A549 (cell line): ENCODE measurements around the gene PLLP. TPM values are rescaled to one million over a fixed set of nuclear protein-coding genes. Genes with fewer than 3 reads are reported as not detected.
A peak's percentile ranks its signal among the peaks of the same experiment; 100 is the strongest.

Experiments used
- ATAC-seq, 2 experiments: fragments of 200-7000 bp in 1 of 2; fragments of >200 bp in 1 of 2; cut with Nextera tagmentation in 1 of 2; cut with Tn5 transposase in 1 of 2; 3 replicates each; pipeline versions ENCODE4 v1.8.0 to v1.9.1; 2018 to 2020; ENCODE audit warnings: mild to moderate bottlenecking in 1 of 2, moderate library complexity in 1 of 2
- CTCF ChIA-PET: fragments of 300-600 bp; sonication (Branson Sonifier 250); formaldehyde crosslinking; extraction: SDS; loops from one replicate; lab custom pipeline; 2021; ENCODE audit warnings: antibody characterized with exemption, inconsistent platforms; lab: Yijun Ruan, JAX
- POLR2A ChIA-PET: fragments of 350-600 bp; formaldehyde crosslinking; extraction: SDS; loops from one replicate; lab custom pipeline; 2021; ENCODE audit warnings: antibody characterized with exemption, inconsistent platforms; lab: Yijun Ruan, JAX
- DNase-seq, 2 experiments: peaks; one replicate each; pipeline versions ENCODE4 v3.0.0 to v3.0.0-alpha.2; 2011 to 2016; ENCODE audit warnings: low read depth in 1 of 2, low spot score in 1 of 2
- FAIRE-seq: peaks from 2 replicates; lab custom pipeline; 2011; peaks lifted over from hg19 to GRCh38; lab: Jason Lieb, UNC
- H3K27ac ChIP-seq, 2 experiments: fragments of >200 bp; sonication (Bioruptor Twin); formaldehyde crosslinking; 3 replicates each; pipeline ENCODE4 v1.5.1; 2016 to 2017
- H3K4me1 ChIP-seq: fragments of >200 bp; sonication (Bioruptor Twin); formaldehyde crosslinking; 3 replicates; pipeline ENCODE4 v1.6.1; 2016
- H3K4me2 ChIP-seq: fragments of >200 bp; sonication (Bioruptor Twin); formaldehyde crosslinking; 3 replicates; pipeline ENCODE4 v1.6.1; 2016
- H3K4me3 ChIP-seq: fragments of >200 bp; sonication (Bioruptor Twin); formaldehyde crosslinking; 3 replicates; pipeline ENCODE4 v1.5.1; 2016
- H3K9me3 ChIP-seq: fragments of >200 bp; sonication (Bioruptor Twin); formaldehyde crosslinking; 3 replicates; pipeline ENCODE4 v1.6.1; 2016
- CEBPB ChIP-seq, 2 experiments: fragments of >200 bp in 1 of 2; sonication (Bioruptor Twin) in 1 of 2; formaldehyde crosslinking in 1 of 2; IDR thresholded peaks; 2 replicates each; pipeline ENCODE4 v1.6.1; 2012 to 2016
- CHD2 ChIP-seq: fragments of 150-350 bp; IDR thresholded peaks from 2 replicates; pipeline ENCODE4 v1.6.1; 2014; ENCODE audit warnings: low read length; ENCODE audit not compliant: partially characterized antibody
- EHF ChIP-seq: fragments of 250-450 bp; sonication (Bioruptor Pico); IDR thresholded peaks from 2 replicates; pipeline ENCODE4 v1.5.0; 2020; ENCODE audit warnings: mild to moderate bottlenecking
- ESRRA ChIP-seq: fragments of 150-350 bp; IDR thresholded peaks from 2 replicates; pipeline ENCODE4 v1.6.1; 2014; ENCODE audit warnings: mild to moderate bottlenecking, low read length, borderline replicate concordance
- FOSB ChIP-seq: fragments of 250-450 bp; sonication (Bioruptor Pico); IDR thresholded peaks from 2 replicates; pipeline ENCODE4 v1.5.0; 2020; ENCODE audit warnings: mild to moderate bottlenecking, moderate library complexity
- HDAC2 ChIP-seq: fragments of 200-600 bp; sonication (generic); IDR thresholded peaks from 2 replicates; pipeline ENCODE4 v1.6.1; 2016
- HOXB13 ChIP-seq: fragments of 250-450 bp; sonication (Bioruptor Pico); IDR thresholded peaks from 2 replicates; pipeline ENCODE4 v1.5.0; 2020; ENCODE audit warnings: low read depth, mild to moderate bottlenecking, moderate library complexity
- JUNB ChIP-seq: fragments of >200 bp; sonication (Bioruptor Twin); formaldehyde crosslinking; IDR thresholded peaks from 2 replicates; pipeline ENCODE4 v1.6.1; 2016
- MAZ ChIP-seq: fragments of 150-350 bp; IDR thresholded peaks from 2 replicates; pipeline ENCODE4 v1.6.1; 2014; ENCODE audit warnings: antibody characterized with exemption, low read depth, low read length, borderline replicate concordance
- NR3C1 ChIP-seq: fragments of >200 bp; sonication (Bioruptor Twin); formaldehyde crosslinking; IDR thresholded peaks from 3 replicates; pipeline ENCODE4 v1.6.1; 2017
- PHF8 ChIP-seq: fragments of 200-600 bp; sonication (generic); IDR thresholded peaks from 2 replicates; pipeline ENCODE4 v1.6.1; 2016; ENCODE audit warnings: low read depth, mild to moderate bottlenecking, antibody characterized with exemption, moderate library complexity, borderline replicate concordance
- POLR2AphosphoS2 ChIP-seq: conservative IDR thresholded peaks from 2 replicates; pipeline ENCODE4 v1.6.1; 2012; ENCODE audit warnings: low read length, improper control_type of control experiment, inconsistent platforms
- RARB ChIP-seq: fragments of 250-450 bp; sonication (Bioruptor Pico); IDR thresholded peaks from 2 replicates; pipeline ENCODE4 v1.8.0; 2021; ENCODE audit warnings: mild to moderate bottlenecking, moderate library complexity
- RCOR1 ChIP-seq: fragments of 150-350 bp; IDR thresholded peaks from 2 replicates; pipeline ENCODE4 v1.6.1; 2014; ENCODE audit warnings: antibody characterized with exemption, low read length, low read depth
- SREBF2 ChIP-seq: fragments of 450-650 bp; IDR thresholded peaks from 2 replicates; pipeline ENCODE4 v1.6.1; 2014; ENCODE audit warnings: mild to moderate bottlenecking, moderate library complexity
- TFCP2L1 ChIP-seq: fragments of 250-450 bp; sonication (Bioruptor Pico); IDR thresholded peaks from 2 replicates; pipeline ENCODE4 v1.5.0; 2021; ENCODE audit warnings: mild to moderate bottlenecking
- TP53 ChIP-seq: fragments of 250-450 bp; sonication (Bioruptor Pico); IDR thresholded peaks from 2 replicates; pipeline ENCODE4 v1.5.0; 2021; ENCODE audit warnings: mild to moderate bottlenecking, moderate library complexity
- ZC3H11A ChIP-seq: fragments of 450-650 bp; IDR thresholded peaks from 2 replicates; pipeline ENCODE4 v1.6.1; 2014; ENCODE audit warnings: antibody characterized with exemption, mild to moderate bottlenecking
- WGBS: methylation state at CpG from one replicate; pipeline ENCODE4 v1.1.6; 2017; ENCODE audit errors: missing lambda C conversion rate; 5-methylcytosine and 5-hydroxymethylcytosine counted together
- polyA plus RNA-seq, 4 experiments: library from polyadenylated mRNA; depleted of rRNA in 3 of 4; stranded (reverse); fragments of >200 nt; fragmentation: RNase III in 1 of 4; extraction: RNeasy Plus Mini Kit Qiagen cat#74134 plus additional on column Dnase treatment in 1 of 4; gene quantifications; 2 replicates in 3 of 4; 3 replicates in 1 of 4; pipeline ENCODE4 v1.2.3, GENCODE V29; 2011 to 2017
- TF ChIP-seq, protein P1 (sequence below): fragments of >200 bp; sonication (Bioruptor Twin); formaldehyde crosslinking; IDR thresholded peaks from 3 replicates; pipeline ENCODE4 v1.5.1; 2016
- TF ChIP-seq, protein P2 (sequence below): fragments of 200-600 bp; sonication (generic); IDR thresholded peaks from 2 replicates; pipeline ENCODE4 v1.6.1; 2016; ENCODE audit warnings: antibody characterized with exemption, mild to moderate bottlenecking, moderate library complexity
- TF ChIP-seq, protein P3 (sequence below): fragments of 150-350 bp; IDR thresholded peaks from 2 replicates; pipeline ENCODE4 v1.6.1; 2014; ENCODE audit warnings: low read depth, mild to moderate bottlenecking, low read length
- TF ChIP-seq, protein P4 (sequence below): fragments of 250-450 bp; sonication (Bioruptor Pico); IDR thresholded peaks from 2 replicates; pipeline ENCODE4 v1.5.0; 2020; ENCODE audit warnings: low read depth, mild to moderate bottlenecking, moderate library complexity
- TF ChIP-seq, protein P5 (sequence below): fragments of 450-650 bp; IDR thresholded peaks from 2 replicates; pipeline ENCODE4 v1.6.1; 2014; ENCODE audit warnings: antibody characterized with exemption
- TF ChIP-seq, protein P6 (sequence below): fragments of >200 bp; sonication (Bioruptor Twin); formaldehyde crosslinking; IDR thresholded peaks from 2 replicates; pipeline ENCODE4 v1.6.1; 2016

Gene PLLP
- polyA plus RNA-seq, 2 of the 4 experiments (the other 2 are of a cell fraction): 1.8 to 3.3 TPM

DNA sequence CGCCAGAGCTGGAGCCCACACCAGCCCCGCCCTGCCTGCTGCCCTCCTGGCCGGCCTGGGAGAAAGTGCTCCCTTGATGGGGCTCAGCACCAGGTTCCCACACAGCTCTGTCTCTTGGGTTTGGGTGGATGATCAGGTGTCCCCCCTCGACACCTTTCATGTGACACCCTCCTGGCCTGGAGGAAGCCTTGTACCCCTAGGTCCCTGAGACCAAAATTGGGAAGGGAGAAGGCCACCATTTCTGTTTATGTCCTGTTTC, 19.4 kb upstream of the PLLP start:
- ChIA-PET CTCF (interaction anchor here (0.8 to 18.6 kb wide), 7 partner anchors 13 to 219 kb away, joined by 3 to 709 read pairs (median 4); no protein-coding TSS in a partner anchor), POLR2A (interaction anchor here (0.8 to 1.7 kb wide), 3 partner anchors 9 to 158 kb away, joined by 3 to 9 read pairs (median 3); partner anchors contain the start of gene POLR2C)
- DNase-seq (no peak), ATAC-seq (no peak)
- Histone ChIP-seq H3K4me2 (peak overlapping the region; percentile 29), H3K4me3 (no peak overlapping the region), H3K9me3 (no peaks in the 10 kb centered on the region)
- TF ChIP-seq, protein P1, sequence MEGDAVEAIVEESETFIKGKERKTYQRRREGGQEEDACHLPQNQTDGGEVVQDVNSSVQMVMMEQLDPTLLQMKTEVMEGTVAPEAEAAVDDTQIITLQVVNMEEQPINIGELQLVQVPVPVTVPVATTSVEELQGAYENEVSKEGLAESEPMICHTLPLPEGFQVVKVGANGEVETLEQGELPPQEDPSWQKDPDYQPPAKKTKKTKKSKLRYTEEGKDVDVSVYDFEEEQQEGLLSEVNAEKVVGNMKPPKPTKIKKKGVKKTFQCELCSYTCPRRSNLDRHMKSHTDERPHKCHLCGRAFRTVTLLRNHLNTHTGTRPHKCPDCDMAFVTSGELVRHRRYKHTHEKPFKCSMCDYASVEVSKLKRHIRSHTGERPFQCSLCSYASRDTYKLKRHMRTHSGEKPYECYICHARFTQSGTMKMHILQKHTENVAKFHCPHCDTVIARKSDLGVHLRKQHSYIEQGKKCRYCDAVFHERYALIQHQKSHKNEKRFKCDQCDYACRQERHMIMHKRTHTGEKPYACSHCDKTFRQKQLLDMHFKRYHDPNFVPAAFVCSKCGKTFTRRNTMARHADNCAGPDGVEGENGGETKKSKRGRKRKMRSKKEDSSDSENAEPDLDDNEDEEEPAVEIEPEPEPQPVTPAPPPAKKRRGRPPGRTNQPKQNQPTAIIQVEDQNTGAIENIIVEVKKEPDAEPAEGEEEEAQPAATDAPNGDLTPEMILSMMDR: no peak
- no peak for TF ChIP-seq RCOR1
- no peak for TF ChIP-seq RARB (CRISPR knock-in tag)
- TF ChIP-seq TFCP2L1 (CRISPR knock-in tag): no peak
- TF ChIP-seq, protein P2, sequence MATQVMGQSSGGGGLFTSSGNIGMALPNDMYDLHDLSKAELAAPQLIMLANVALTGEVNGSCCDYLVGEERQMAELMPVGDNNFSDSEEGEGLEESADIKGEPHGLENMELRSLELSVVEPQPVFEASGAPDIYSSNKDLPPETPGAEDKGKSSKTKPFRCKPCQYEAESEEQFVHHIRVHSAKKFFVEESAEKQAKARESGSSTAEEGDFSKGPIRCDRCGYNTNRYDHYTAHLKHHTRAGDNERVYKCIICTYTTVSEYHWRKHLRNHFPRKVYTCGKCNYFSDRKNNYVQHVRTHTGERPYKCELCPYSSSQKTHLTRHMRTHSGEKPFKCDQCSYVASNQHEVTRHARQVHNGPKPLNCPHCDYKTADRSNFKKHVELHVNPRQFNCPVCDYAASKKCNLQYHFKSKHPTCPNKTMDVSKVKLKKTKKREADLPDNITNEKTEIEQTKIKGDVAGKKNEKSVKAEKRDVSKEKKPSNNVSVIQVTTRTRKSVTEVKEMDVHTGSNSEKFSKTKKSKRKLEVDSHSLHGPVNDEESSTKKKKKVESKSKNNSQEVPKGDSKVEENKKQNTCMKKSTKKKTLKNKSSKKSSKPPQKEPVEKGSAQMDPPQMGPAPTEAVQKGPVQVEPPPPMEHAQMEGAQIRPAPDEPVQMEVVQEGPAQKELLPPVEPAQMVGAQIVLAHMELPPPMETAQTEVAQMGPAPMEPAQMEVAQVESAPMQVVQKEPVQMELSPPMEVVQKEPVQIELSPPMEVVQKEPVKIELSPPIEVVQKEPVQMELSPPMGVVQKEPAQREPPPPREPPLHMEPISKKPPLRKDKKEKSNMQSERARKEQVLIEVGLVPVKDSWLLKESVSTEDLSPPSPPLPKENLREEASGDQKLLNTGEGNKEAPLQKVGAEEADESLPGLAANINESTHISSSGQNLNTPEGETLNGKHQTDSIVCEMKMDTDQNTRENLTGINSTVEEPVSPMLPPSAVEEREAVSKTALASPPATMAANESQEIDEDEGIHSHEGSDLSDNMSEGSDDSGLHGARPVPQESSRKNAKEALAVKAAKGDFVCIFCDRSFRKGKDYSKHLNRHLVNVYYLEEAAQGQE: no peak
- no peak for TF ChIP-seq NR3C1
- TF ChIP-seq EHF (CRISPR knock-in tag): no peak
- TF ChIP-seq CEBPB (IDR thresholded peaks at IDR 0.05): no peak
- no peak for TF ChIP-seq SREBF2
- TF ChIP-seq POLR2AphosphoS2: no peak
- TF ChIP-seq, protein P3, sequence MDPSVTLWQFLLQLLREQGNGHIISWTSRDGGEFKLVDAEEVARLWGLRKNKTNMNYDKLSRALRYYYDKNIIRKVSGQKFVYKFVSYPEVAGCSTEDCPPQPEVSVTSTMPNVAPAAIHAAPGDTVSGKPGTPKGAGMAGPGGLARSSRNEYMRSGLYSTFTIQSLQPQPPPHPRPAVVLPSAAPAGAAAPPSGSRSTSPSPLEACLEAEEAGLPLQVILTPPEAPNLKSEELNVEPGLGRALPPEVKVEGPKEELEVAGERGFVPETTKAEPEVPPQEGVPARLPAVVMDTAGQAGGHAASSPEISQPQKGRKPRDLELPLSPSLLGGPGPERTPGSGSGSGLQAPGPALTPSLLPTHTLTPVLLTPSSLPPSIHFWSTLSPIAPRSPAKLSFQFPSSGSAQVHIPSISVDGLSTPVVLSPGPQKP: no peak
- TF ChIP-seq JUNB: no peak
- TF ChIP-seq ESRRA: no peak
- TF ChIP-seq TP53: no peak
- TF ChIP-seq FOSB (CRISPR knock-in tag): no peak
- TF ChIP-seq HOXB13 (CRISPR knock-in tag): no peak
- TF ChIP-seq MAZ: no peak
- no peak for TF ChIP-seq PHF8
- TF ChIP-seq, all 56 proteins: peak for 0
- Histone ChIP-seq H3K27ac (peak overlapping the region; percentile 22 to 81; a peak in 5 of 6 replicates), H3K4me1 (peaks cover 19% of the 10 kb centered on the region)
- WGBS: 78% methylated on average over 4 of the region's 4 CpGs
- FAIRE-seq: no peak

DNA sequence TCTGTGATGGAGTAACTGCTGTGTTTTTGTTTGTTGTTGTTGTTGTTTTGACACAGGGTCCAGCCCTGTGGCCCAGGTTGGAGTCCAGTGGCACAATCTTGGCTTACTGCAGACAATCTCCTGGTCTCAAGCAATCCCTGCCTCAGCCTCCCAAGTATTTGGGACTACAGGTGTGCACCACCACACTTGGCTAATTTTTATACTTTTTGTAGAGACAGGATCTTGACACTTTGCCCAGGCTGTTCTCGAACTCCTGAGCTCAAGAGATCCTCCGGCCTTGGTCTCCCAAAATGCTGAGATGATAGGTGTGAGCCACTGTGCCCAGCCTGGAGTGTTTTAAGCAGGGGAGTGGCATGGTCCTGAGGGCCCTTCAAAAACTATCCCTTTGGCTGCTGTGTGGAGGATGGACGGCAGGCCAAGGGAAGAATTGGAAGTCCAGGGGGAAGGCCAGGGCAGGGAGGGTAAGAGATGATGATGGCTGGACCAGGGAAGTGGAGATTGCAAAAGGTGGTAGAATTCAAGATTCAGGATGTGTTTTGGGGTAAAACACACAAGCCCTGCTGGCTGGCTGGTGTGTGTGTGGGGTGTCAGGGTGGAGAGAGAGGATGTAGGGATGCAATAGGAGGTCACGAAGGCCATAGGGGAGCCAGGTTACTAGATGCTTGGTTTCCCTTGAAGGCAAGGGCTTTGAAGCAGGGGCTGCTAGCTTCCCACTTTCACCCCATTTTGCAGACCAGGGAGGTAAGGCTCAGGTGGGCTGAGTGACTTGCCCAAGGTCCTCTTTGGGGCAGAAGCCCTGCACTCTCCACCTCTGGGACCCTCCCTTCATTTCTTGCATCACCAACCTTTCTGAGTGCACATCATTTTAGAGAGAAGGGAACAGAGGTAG, 18.8 kb upstream of the PLLP start:
- H3K27ac ChIP-seq: peak overlapping the region; percentile 22 to 81; a peak in 5 of 6 replicates
- WGBS: 90% methylated on average over 4 of the region's 4 CpGs
- H3K4me2 ChIP-seq: peak overlapping the region; percentile 29; the same call in 2 of the 3 replicates
- FAIRE-seq: no peak
- DNase-seq: no peak
- TF ChIP-seq ESRRA (no peak), HDAC2 (no peak), CHD2 (no peak), EHF (CRISPR knock-in tag) (no peak), ZC3H11A (no peak), CEBPB (IDR thresholded peaks at IDR 0.05) (no peak), PHF8 (no peak)
- TF ChIP-seq, protein P4, sequence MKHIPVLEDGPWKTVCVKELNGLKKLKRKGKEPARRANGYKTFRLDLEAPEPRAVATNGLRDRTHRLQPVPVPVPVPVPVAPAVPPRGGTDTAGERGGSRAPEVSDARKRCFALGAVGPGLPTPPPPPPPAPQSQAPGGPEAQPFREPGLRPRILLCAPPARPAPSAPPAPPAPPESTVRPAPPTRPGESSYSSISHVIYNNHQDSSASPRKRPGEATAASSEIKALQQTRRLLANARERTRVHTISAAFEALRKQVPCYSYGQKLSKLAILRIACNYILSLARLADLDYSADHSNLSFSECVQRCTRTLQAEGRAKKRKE (CRISPR knock-in tag): no peak
- TF ChIP-seq, protein P5, sequence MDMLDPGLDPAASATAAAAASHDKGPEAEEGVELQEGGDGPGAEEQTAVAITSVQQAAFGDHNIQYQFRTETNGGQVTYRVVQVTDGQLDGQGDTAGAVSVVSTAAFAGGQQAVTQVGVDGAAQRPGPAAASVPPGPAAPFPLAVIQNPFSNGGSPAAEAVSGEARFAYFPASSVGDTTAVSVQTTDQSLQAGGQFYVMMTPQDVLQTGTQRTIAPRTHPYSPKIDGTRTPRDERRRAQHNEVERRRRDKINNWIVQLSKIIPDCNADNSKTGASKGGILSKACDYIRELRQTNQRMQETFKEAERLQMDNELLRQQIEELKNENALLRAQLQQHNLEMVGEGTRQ: no peak
- TF ChIP-seq, protein P6, sequence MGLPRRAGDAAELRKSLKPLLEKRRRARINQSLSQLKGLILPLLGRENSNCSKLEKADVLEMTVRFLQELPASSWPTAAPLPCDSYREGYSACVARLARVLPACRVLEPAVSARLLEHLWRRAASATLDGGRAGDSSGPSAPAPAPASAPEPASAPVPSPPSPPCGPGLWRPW: no peak
- CTCF ChIA-PET: interaction anchor here (1.0 to 18.6 kb wide), 6 partner anchors 9 to 219 kb away, joined by 3 to 709 read pairs (median 9); no protein-coding TSS in a partner anchor
- H3K9me3 ChIP-seq: no peaks in the 10 kb centered on the region
- POLR2A ChIA-PET: interaction anchor here (1.1 to 1.7 kb wide), 2 partner anchors 9 to 74 kb away, joined by 3 to 9 read pairs; no protein-coding TSS in a partner anchor
- ATAC-seq: no peak
- peaks cover 23% of the 10 kb centered on the region for H3K4me1 ChIP-seq
- no peak overlapping the region for H3K4me3 ChIP-seq
